Stimulated activated CD8-positive, alpha-beta memory T cell treated with anti-CD3 and anti-CD28 coated beads, Interleukin-4, amount 100 ng/mL, for 1 hour (primary cell): ENCODE results near the gene S1PR2.
"Not testable (repeated sequence)": the region's sequence is repeated elsewhere in the genome, so short reads cannot be mapped to it uniquely, and the experiment has no call there.

Source experiments
- DNase-seq, 2 donors: peaks; one replicate each; pipeline ENCODE4 v3.0.0-alpha.2; 2020; ENCODE audit warnings: low read depth in 2 of 2, low spot score in 1 of 2

Gene S1PR2

DNA sequence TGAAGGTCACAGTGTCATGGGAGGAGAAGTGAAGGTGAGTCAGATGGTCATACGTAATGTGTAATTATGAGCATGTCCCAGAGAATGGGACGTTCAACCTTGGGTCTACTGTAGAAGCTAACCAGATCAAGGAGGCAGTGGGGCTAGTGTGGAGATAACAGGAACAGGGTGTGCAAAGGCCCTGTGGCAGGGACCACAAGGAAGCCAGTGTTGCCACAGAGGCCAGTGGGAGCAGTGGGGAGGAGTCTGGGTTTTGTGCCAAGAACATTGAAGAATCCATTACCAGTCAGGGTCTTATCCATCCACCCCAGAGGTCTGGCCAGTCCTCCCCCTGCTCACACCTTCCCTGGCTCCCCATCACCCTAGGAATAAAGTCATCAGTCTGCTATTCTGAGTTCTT lies 24.2 kb upstream of the S1PR2 start:
- no peak for DNase-seq

DNA sequence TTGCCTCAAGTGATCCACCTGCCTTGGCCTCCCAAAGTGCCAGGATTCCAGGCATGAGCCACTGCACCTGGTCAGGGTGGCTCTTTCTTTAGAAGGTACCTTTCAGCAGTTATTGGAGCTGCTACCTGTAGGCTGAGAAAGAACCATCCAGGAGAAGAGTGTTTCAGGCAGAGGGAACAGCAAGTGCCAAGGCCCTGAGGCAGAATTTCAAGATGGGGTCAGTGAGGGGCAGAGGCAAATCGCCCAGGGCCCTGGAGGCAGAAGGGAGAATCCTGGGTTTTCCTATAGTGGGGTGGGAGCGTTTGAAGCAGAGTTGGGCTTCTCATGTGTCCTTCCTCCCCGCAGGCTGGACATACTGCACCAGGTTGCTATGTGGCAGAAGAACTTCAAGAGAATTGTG lies 23.1 kb upstream of the S1PR2 start:
- DNase-seq = no peak

DNA sequence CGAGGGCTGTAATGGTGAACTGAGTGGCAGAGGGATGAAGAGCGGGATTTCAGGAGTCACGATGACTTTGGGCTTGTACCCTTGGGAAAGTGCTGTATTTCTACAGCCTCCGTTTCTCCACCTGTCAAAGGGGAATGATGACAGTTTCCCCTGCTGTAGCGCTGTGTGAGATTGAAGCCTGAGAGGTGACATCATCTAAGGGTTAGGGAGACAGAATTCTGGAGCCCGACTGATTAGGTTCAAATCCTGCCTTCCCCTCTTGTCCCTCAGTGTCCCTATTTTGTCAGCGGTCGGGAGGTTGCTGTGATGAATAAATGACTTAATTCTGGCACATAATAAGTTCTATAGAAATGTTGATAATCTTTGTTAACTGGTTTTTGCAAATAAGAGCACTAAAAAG lies 21.6 kb upstream of the S1PR2 start:
- DNase-seq = no peak

DNA sequence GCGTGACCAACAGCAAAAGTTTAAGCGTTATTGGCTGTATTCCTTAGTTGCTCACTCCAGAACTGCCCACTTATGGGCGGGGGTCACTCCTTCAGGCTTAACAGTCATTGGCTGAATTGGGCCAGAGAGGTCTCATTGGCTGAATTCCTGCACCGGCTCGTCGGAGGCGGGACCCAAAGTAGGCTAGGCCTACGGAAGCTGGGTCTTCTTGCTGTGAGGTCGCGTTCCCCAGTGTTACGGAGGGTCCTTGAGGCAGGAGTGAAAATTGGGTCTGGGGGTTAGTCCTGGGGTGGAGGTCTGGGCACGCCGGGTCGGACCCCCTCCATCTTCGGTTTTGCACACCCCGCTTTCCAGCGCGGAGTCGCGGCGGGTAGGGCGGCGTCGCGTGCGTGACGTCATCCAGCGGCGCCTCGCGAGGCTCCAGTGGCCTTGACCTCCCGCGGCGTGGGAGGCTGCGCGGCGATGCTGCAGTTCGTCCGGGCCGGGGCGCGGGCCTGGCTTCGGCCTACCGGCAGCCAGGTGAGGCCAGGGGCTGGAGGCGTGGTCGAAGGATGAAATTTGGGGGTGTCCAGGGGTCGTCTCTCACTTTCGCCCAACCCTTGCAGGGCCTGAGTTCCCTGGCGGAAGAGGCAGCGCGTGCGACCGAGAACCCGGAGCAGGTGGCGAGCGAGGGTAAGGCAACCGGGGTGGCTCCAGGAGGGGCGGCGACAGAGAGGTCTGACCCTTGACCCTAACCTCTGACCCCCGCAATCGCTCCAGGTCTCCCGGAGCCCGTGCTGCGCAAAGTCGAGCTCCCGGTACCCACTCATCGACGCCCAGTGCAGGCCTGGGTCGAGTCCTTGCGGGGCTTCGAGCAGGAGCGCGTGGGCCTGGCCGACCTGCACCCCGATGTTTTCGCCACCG lies 20.9 kb upstream of the S1PR2 start, which contains the start of gene MRPL4:
MRPL4 (plus strand) TSS at position 423 of the 903 bp plus-strand sequence; CDS start at position 463, 40 bp downstream.
- DNase-seq = peak; percentile 88 to 91

DNA sequence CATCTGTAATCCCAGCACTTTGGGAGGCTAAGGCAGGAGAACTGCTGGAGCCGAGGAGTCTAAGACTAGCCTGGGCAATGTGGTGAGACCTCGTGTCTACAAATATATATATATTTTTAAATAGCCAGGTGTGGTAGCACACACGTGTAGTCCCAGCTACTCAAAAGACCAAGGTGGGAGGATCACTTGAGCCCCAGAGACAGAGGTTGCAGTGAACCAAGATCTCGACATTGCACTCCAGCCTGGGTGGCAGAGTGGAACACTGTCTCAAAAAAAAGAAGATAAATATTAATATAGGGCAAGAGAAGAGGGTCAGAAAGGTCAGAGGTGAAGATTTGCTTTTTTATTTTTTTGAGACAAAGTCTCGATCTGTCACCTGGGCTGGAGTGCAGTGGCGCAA lies 15.4 kb upstream of the S1PR2 start:
- no peak for DNase-seq

DNA sequence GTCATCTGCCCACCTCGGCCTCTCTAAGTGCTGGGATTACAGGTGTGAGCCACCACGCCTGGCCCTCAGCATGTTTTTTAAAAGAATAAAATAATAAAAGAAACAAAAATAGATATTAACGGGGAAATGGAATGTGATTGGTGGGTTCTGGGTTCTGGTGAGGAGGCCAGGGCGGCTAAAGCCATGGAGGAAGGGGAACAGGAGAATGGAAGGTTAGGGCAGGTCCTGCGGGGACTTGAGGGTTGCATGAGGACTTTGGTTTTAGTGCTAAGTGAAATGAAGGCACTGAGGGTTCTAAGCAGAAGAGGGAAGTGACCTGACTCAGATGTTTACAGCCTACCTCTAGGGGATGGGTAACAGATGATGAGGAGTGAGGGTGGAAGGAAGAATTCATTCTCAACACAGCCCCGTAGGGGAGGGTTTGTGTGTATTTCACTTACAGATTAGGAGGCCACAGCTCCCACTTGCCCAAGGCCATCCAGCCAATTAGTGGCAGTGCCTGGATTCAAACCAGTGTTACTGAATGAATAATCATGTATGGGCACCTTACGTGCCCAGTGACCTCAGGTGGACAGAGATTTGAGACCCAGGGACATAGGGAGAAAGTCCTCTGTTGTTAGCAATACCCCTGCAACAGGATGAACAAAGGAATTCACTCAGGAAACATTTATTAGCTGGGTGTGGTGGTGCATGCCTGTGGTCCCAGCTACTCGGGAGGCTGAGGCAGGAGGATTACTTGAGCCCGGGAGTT lies 14.2 kb upstream of the S1PR2 start:
- DNase-seq = no peak

DNA sequence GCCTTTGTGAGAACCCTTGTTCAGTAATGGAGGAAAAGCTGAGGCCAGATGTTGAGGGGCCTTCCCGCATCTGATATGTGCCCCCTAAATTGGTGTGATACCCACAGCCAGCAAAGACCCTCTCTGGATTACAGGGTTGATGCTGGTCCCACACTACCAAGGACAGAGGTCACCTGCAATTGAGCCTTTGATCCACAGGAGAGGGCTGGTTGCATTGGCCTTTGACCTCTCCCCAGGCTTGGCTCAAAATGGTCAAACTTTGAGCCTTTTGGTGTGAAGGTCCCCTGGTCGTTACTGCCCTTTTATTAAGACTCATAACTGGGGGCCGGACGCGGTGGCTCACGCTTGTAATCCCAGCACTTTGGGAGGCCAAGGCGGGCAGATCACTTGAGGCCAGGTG lies 12.5 kb upstream of the S1PR2 start:
- DNase-seq = no peak

DNA sequence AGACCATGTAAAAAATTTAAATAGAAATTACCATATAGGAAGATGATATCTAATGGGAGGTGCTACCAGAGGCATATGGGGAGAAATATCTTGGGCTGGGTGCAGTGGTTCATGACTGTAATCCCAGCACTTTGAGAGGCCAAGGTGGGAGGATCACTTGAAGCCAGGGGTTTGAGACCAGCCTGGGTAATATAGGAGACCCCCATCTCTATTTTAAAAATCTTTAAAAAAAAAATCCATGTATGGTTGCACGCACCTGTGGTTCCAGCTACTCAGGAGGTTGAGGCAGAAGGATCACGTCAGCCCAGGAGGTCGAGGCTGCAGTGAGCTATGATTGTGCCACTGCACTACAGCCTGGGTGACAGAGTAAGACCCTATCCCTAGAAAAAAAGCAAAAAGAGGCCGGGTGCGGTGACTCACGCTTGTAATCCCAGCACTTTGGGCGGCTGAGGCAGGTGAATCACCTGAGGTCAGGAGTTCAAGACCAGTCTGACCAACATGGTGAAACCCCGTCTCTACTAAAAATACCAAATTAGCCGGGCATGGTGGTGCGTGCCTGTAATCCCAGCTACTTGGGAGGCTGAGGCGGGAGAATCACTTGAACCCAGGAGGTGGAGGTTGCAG lies 10.8 kb upstream of the S1PR2 start:
- DNase-seq = not testable (repeated sequence)

DNA sequence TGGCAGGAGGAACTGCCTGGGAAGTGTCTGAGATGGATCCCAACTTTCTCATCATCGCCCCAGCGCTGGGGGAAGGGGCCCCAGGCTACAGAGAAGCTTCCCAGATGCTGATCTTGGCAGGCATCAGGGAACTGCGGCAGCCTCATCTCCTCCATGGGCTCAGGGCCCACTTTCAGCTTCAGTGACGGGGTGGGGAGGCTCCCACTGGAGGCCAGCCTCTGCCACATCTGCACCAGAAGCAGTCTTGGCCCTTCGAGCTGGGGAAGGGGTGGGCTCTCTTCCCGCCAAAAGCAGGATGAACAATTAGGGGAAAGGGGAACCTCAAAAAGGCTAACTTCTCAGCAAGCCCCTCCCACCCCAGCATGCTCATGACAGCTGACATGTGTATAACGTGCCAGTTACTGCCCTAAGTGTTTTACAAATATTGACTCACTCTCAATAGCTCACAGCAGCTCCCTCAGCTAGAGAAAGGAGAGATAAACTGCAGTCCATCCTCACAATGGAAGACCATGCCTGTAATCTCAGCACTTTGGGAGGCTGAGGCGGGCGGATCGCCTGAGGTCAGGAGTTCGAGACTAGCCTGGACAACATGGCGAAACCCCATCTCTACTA lies 7.1 kb upstream of the S1PR2 start:
- no peak for DNase-seq

DNA sequence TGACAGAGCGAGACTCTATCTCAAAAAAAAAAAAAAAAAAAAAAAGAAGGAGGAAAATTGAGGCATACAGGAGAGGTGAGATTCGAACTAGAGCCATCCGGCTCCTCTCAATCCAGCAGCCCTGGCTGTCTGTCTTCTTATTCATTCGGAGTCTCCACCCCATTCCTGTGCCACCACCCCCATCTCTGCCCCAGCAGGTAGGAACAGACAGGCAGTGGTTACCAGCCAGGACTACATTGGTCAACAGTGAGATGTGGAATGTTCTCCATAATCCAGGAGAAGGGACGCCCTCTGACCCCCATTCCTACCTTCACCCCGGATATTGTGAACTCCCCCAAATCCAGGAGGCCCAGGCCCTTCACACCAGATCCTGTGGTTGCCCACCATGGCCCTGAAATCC lies 6.6 kb upstream of the S1PR2 start:
- no peak for DNase-seq

DNA sequence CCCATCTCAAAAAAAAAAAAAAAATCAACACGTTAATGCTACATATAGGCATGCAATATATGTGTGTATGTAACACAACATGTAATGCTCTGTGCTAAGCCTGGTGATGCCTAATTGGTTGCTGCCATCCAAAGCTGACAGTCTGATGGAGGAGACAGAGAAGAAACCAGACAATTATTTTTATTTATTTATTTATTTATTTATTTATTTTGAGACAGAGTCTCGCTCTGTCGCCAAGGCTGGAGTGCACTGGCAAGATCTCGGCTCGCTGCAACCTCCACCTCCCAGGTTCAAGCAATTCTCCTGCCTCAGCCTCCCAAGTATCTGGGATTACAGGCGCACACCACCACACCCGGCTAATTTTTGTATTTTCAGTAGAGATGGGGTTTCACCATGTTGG lies 4.3 kb upstream of the S1PR2 start:
- DNase-seq = not testable (repeated sequence)

DNA sequence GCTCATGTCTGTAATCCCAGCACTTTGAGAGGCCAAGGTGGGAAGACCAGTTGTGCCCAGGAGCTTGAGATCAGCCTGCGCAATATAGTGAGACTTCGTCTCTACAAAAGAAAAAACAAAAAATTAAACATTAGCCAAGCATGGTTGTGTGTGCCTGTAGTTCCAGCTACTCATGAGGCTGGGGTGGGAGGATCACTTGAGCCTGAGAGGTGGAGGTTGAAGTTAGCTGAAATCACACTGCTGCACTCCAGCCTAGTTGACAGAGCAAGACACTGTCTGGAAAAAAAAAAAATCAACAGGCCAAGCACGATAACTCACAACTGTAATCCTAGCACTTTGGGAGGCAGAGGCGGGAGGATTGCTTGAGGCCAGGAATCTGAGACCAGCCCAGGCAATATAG lies 3.9 kb upstream of the S1PR2 start:
- no peak for DNase-seq

DNA sequence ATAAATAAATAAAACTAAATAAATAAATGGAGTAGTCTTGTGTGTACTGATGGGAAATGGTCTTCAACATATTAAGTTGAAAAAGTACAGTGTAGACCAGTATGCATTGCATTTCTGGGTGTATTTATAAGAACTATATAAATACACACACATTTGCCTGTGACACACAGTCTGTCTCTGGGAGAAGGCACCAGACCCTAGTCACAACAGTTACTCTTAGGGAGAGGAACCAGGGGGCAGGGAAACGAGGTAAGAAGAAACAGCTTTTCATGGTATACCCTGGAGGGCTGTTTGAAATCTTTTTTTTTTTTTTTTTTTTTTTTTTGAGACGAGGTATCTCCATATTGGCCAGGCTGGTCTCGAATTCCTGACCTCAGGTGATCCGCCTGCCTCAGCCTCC lies 2.8 kb upstream of the S1PR2 start:
- no peak for DNase-seq

DNA sequence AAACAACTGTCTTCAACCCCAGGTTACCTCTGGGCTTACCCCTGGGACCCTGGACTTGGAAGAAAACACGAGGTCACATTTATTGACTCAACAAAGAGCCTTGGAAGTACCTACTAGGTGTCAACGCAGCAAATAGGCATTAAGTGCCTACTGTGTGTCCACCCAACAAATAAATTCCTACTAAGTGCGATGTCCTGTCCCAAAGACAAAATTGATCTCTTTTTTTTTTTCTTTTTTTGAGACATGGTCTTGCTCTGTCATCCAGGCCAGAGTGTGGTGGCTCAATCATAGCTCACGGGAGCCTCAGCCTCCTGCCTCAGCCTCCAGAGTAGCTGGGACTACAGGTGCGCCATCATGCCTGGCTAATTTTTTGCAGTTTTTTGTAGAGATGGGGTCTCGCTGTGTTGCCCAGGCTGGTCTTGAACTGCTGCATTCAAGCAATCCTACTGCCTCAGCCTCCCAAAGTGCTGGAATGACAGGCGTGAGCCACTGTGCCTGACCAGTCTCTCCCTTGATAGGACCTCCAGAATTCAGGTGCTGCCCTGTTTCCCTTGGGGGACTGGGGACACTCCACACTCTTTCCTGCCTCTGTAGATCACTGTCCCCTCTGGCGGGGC lies 589 bp upstream of the S1PR2 start:
- no peak for DNase-seq

DNA sequence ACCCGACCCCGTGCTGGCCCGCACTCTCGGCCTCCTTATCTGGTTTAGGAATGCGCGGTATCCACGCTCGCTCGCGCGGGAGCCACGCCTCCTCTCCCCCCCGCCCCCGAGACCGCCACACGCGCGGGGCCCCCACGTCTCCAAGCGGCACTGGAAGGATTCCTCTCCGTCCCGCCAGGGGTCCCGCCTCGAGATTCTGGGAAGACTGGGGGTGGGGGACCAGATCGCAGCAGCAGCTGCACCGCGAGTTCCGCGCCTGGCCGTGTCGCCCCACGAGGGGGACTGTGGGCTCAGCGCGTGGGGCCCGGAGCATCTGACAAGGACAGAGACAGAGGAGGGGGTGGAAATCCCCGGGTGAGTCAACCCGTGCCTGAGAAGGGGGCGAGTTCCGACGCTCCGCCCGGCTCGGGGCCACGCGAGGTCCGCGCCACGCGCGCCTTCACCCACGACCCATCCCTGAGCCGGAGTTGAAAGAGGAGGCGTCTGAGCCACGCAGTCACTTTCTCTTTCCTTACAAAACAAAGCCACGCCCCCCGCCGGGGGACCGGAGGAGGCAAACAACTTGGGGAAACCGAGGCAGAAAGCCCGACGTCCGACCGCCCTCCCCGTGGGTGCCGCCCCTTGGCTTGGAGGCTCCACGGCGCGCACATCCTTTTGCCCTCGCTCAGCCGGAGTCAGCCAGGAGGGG lies 814 bp downstream of the S1PR2 start:
- no peak for DNase-seq

DNA sequence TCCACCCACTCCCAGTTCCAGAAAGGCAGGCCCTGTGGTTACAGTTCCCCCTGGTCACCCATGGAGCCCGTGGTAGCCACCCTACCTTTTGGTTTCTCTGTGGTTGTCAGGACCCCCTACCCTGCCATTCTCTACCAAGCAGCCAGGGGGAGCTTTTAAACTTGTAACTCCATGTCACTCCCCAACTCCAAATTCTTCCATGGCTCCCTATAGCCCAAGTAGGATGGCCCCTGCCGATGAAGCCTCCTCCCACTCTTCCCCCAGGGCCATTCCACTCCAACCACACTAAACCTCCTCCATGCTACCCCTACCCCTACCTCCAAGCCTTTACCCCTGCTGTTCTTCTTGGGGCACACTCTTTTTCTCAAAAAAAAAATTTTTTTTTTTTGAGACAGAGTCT lies 2.2 kb downstream of the S1PR2 start:
- DNase-seq = no peak

DNA sequence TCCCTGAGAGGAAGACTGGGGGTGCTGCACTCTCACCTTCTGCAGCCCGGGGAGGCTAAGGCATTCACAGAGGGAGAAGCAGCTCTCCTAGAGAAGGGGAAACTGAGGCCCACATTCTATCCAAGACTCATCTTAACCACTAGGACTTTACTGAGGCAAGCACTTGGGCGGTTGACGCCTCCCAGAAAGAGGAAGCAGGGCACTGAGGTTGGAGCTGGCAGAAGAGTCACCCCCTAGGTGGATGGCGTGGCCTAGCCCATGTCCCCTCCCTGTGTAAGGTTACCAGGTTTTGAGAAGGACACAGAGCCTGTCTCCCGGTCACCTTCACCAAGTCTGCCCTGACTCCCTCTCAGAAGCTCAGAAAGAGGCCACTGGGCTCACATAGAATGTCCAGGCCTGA lies 2.7 kb downstream of the S1PR2 start:
- no peak for DNase-seq

DNA sequence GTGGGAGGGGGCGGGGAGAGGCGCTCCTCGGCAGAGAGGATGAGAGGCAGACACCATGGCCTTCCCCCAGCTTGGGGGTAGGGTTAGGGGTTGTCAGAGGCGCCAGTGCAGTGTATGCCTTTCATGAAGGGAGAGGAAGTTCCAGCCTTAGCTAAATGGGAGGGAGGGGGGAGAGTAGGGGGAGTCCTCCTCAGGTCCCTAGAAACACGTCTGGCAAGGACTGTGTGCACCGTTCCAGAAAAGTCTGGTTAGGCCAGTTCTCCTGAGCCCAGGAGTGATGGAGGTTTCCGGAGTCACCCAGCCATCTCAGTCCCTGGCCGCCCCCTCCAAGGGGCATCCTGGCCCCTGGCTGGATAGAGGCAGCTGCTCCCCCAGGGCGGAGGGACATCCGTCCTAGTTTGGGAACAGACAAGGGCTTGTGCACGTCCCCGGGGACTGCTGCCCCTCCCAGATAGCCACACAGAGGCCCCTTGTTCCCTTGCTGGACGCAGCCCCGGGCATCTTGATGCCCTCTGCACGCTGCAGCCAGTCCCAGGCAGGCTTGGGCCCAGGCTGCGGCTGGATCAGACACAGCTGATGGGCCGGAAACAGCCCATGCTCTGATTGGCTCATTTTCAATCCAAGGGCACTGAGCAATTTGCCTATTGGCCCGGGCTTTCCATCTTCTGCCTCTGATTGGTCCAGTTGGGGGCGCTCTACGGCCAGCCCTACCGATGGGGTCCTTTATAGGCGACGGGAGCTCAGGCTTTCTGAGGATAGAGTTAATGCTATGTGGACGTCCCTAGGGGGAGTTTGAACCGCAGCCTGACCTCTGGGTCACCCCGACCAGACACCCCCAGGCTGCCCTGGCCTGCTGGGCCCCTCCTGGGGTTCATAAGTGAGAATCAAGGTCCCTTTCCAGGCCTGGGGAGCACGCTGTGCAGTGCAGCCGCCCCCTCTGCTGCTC lies 3.8 kb downstream of the S1PR2 start:
- no peak for DNase-seq

DNA sequence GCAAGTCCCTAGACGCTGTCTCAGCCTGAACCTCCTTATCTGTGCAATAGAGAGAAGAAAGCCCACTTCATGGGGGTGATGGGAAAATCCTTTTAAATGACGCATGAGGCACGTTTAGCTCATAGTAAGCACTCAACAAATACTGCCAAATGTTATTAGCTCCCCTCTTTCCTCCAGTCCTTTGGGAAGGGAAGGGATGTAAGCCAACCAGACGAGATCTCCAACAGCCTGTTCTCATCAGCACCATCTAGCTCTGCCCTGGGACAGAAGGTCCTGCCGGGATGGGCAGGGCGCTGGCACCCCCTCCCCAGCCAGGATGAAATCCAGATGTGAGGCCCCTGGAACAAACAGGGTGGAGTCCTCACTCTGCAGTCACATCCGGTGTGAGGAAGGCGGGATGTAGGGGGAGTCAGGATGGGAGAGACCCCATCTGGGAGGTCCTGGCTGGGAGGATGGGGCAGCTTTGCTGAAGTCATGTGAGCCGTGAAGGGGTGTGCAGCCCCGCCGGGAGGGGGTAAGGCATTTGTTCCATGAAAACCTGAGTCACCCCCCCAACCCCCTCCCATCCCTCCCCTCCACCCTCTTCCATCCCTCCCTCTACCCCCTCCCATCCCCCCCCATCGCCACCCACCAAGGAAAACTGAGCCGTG lies 4.6 kb downstream of the S1PR2 start:
- DNase-seq = no peak
